Stimulated activated CD8-positive, alpha-beta memory T cell treated with anti-CD3 and anti-CD28 coated beads, Interleukin-12 subunit alpha, Interleukin-12 subunit beta, amount 100 ng/mL, for 24 hours (primary cell): ENCODE results near the gene MOB1B.
"Not testable (repeated sequence)": the region's sequence is repeated elsewhere in the genome, so short reads cannot be mapped to it uniquely, and the experiment has no call there.

Experiments
- DNase-seq: peaks from one replicate; pipeline ENCODE4 v3.0.0-alpha.2; 2020; ENCODE audit errors: extremely low read depth

MOB1B gene

DNA sequence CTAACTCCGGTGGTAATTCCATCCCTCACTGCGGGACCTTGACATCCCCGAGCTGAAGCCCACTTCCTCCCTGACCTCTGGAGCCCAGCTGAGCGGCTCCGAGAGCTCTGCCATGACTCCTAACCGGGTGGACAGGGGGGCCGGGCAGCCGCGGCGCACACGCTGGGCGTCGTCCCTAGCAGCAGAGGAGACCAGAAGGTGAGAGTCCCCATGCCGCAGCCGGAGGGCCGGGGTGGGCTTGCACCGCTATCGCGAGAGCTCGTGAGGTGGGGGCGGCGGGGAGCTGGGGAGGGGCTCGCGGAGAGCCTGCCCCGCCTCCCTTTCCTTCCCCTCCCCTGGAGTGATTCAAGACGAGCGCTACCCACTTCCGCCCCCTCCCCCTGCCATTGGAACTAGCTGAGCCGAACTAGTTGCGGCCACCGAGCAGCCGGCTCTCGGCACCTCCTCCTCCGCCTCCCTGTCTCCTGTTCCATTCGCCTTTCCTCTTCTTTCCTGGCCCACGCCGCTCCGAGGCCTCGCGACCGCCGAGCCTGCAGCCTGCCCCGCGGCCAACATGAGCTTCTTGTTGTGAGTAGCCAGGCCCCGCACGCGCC is at the start of gene MOB1B:
TSS of gene MOB1B (plus strand) at position 386 of the 593 bp plus-strand sequence. CDS start at position 554, 168 bp downstream.
- peak; percentile 60 for DNase-seq

DNA sequence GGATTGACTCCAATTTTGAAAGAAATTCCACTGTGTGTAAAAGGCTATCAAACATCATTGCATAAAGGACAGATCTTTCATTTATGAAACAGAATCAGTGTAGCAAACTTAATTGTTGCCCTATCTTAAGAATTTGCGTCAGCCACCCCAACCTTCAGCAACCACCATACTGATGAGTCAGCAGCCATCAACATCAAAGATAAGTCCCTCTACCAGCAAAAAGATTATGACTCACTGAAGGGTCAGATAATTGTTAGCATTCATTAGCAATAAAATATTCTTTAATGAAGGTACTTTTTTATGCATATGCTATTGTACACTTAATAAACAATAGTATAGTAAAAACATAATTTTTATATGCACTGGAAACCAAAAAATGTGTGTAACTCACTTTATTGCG is 46.7 kb upstream of the MOB1B start:
- no peak for DNase-seq

DNA sequence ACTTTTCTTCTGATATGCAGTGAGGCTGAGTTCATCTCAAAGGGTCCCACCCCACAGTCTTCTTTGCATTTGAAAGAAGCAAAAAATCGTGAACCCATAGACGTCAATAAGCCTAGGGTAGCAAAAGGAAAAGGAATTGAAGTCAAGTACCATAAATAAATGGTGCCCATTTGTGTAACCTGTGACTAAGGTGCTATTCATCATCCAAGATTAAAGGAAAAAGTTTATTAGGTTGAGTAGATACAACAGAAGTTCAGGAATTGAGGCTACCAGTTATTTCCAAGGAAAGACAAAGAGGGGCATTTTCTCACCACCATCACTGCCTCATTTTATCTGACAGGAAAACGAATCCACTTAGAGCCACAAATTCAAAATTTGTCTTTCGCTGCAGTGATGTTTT is 43.7 kb upstream of the MOB1B start:
- no peak for DNase-seq

DNA sequence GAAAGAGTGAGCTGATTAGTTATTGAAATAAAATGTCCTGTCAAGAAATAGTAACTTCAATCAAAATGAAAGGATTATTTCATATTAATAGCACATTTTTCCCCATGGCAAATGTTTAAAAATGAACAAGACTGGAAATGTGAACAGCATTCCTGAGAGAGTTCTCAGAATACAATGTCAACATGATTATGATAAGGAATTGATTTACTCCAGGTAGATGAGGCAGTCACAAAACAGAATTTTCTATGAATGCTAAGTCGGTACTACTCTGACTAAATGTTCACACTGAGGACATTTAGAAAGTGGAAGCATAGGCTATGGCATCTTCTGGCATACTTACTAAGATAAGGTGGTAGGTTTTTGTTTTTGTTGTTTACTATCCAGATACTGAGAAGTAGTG is 43.1 kb upstream of the MOB1B start:
- DNase-seq, result no peak

DNA sequence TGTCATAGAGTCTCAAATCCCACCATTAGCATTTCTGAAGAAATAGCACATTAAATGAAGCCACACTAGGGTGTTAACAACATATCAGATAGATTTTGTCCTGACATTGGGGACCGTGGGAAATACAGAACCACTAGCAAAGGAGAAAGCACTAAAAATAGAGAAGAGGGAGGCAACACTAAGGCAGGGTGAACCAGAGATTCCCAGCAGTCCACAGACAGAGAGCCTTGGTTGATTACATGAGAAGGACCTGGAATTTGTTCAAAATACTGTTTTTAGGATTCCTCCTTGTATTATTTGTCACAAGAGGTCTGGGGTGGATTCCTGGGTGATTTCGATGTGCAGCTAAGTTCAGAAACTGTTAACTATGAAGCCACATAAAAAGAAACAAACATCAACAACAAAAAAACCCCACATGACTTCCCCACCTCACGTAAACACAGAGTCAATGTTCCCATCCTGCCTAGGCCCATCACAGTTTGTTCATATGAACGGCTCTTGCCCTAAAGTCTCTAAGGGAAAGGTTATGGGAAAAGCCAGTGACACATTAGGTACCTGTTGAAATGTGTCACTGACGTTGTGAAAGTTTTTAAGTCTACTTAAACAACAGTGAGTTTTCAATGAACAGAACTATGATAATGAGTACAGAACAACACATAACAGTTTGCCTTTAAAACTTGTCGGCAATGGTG is 38.9 kb upstream of the MOB1B start:
- no peak for DNase-seq

DNA sequence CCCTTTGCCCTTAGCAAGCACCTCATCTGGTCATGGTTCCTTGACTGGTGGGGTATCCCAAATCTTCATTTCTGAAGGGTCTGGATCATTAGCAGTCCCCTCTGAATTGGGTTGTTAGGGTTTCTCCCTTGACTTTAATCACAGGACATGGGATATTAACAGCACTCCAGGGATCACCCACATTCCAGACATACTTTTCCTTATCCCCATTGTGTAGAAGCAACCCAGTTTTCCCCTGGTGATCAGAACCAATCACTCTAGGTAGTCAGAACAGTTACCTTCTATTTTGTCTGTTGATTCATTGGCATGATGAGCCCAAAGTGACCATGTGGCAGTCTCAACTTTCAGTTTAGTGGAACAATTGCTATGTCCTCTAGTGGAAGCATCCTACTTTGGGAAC is 33.4 kb upstream of the MOB1B start:
- DNase-seq, result no peak

DNA sequence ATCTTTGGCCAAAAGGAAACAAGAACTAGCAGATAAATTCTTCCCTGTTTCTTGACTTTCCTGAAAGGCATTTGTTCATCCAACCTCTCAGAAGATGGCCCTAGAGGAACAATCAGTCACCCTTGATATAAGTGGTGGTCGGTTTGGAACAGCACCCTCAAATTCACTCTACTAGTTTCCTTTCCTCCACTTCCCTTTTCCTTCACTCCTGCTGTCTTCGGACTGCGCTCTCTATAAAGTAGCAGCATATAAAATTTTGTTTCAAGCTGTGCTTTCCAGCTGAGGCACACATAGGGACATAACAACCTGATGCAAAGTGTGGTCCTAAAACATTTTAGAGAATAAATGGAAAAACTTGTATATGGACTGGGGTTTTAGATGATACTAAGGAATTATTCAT is 29.0 kb upstream of the MOB1B start:
- no peak for DNase-seq

DNA sequence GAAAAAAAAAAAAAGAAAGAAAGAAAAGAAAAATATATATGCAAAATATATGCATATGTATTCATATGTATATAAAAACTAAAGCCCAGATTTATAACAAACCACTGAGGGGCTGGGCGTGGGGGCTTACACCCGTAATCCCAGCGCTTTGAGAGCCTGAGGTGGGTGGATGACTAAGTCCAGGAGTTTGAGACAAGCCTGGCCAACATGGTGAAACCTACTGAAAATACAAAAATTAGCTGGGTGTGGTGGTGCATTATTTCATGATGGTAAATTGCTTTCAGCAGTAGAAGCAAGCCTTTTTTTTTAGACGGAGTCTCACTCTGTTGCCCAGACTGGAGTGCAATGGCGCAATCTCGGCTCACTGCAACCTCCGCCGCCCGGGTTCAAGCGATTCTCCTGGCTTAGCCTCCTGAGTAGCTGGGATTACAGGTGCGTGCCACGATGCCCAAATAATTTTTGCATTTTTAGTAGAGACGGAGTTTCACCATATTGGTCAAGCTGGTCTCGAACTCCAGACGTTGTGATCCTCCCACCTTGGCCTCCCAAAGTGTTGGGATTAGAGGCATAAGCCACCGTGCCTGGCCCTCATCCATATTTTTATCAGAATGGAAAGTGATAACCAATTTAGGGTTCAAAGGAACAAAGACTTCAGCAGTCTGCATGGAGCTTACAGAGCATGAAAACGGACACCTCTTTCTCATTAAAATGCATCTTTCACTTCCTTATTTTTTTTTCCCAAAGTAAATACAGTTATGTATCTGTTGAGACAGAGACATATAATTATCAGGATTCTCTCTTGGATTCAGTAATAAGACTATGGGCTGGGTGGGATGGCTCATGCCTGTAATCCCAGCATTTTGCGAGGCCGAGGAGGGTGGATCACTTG is 27.7 kb upstream of the MOB1B start:
- no peak for DNase-seq

DNA sequence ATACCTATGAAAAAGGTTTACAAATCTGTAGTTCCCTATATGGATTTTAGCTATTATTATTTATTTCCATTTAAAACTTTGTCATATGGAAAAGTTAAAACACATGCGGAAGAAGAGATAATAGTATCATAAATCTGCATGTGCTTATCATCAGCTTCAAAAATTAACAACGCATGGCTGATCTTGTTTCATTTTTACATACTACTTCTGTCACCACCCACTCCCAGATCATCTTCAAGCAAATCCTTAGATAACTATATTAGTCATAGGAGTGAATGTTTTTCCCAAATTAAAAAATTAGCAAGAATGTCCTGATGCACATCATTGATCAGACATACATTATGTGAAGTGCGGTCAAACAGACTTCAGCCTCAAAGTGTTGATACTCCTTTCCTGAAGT is 24.6 kb upstream of the MOB1B start:
- DNase-seq, result no peak

DNA sequence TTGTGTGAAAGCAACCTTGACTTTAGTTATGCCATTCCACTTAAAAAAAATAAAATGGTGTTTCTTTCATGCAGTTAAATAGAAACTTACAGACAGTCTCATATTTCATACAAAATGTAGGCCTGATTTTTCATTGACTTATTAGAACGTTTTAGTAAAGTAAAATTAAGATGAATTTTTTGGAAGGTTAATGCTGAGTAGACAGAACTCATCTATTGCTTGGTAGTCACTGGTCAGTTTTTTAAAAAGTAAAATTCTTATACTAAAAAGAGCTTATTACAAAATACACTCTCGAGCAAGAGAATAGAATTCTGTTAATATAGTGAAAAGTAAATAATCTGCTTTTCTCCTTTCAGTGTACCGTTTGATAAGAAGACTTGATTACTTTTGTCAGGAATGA is 21.4 kb upstream of the MOB1B start:
- no peak for DNase-seq

DNA sequence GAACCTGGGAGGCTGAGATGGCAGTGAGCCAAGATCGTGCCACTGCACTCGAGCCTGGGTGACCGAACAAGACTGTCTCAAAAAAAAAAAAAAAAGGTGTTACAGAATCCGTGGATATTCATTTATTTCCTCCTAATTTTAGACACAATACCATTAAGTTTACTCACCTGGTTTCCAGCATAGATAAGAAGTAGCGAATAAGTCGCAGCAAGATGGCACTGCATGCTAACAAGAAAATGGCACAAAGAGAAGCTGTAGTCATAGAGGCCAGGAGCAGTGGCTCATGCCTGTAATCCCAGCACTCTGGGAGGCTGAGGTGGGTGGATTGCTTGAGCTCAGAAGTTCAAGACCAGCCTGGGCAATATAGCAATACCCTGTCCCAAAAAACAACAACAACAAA is 17.0 kb upstream of the MOB1B start:
- DNase-seq, result no peak

DNA sequence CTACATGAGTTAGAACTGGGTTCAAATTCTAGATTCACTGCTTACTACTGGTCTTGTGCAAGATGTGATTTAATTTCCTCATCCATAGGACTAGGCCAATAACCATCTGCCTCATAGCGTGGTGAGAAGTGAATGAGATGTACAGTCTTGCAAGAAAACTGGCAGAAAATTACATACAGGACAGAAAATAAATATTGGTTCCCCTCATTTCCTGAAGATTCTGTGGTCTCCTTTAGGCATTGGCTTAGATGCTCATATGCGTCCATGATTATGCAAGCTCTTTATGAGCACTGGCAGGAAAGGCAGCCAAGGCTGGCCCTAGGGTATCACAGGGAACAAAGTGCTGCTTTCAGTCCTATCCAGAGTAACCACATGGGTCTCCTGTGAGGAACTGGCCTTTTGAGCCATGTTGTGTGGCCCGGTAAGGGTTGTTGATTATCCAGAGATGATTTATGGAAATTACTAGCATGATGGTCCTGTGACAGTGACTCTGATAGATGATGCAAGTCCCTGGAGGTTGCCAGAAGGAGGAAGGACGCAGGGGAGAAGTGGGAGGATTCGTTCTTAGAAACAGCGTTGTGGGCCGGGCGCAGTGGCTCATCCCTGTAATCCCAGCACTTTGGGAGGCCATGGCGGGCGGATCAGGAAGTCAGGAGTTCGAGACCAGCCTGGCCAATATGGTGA is 9.9 kb upstream of the MOB1B start:
- no peak for DNase-seq

DNA sequence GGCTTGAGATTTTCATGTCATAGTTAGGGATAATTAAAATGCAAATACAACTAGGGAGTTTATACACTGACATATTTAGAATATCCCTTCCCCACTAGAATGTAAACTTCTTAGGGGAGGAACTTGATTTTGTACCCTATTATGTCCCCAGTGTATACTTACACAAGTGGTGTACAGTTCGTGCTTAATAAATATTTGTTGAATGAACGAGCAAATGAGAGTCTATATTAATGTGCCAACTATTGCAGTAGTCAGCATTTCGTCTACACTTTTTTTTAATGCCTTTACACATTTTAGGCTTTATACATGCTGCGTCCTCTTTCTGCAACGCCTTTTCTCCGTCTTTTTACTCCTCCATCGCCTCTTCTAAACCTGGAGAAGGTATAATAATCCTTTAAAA is 8.4 kb upstream of the MOB1B start:
- no peak for DNase-seq

DNA sequence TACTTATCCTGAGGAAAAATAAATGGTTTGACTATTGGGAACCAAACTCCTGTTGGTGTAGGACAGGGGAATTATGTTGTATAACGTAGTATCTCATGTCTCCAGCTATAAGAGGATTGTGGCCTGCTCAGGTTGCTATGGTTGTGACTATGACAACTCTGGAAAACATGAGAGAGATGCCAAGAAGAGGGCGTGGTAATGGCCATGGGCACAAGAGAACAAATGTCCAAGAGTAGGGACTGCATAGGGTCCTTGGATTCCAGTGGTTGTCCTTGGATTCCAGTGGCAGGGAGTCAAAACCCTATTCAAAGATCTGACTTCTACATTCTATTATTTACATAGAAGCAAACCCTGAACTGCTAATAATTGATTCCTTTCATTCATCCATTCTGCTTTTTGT is 6.8 kb upstream of the MOB1B start:
- no peak for DNase-seq

DNA sequence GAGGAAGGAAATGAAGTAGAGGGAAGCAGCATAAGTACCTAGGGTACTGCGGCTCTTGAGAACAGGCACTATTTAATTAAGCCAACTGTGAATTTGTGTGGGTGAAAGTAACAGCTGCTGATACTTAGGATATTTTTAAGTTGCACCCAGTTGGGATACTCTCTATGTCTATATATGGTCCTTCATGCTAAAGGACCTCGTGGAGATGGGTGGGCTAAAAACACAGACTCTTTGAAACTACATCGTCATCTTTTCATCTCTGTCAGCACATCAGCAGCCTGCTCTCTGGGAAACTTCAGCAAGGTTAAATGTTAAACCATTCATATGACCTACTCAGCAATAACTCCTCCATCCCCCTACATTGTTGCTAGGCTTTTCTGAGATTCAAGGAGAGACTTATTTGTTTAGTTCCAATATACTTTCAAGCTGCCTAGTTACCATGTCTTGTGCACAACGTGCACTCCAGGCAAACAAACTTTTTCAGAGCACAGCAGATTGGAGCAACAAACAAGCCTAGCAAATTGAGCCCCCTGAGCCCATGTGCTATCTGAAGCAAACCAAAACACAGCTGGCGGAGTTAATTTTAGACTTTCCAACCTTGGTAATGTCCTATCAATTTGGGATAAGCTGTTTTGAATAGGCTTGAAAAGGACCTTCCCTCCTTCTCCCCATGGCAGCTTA is 6.2 kb upstream of the MOB1B start:
- DNase-seq, result no peak

DNA sequence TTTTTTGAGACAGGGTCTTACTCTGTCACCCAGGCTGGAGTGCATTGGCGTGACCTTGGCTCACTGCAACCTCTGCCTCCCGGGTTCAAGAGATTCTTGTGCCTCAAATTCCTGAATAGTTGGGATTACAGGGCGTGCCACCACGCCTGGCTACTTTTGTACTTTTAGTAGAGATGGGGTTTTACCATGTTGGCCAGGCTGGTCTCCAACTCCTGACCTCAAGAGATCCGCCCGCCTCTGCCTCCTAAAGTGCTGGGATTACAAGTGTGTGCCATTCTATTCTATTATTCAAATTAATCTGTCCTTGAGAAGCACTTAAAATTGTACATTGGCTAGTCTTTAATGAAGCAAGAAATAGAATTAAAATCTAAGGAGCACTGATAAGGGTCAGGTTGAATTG is 3.6 kb upstream of the MOB1B start:
- DNase-seq, result not testable (repeated sequence)

DNA sequence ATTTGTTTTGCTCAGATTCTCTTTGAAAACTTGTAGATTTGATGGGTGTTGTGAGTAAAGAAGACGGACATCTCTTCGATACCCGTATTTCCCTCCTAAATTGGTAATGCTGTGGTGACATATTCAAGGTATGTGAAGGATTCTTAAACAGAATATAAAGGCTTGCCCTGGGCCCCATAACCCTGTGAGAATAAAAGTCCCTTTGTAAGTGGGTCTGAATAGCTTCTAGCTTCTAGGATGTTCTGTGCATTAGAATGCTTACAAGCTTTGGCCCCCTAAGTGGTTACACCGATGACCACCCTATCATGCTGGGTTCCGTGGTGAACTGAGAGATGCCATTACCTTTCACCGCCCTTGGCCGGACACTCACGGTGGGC is 574 bp upstream of the MOB1B start:
- no peak for DNase-seq

DNA sequence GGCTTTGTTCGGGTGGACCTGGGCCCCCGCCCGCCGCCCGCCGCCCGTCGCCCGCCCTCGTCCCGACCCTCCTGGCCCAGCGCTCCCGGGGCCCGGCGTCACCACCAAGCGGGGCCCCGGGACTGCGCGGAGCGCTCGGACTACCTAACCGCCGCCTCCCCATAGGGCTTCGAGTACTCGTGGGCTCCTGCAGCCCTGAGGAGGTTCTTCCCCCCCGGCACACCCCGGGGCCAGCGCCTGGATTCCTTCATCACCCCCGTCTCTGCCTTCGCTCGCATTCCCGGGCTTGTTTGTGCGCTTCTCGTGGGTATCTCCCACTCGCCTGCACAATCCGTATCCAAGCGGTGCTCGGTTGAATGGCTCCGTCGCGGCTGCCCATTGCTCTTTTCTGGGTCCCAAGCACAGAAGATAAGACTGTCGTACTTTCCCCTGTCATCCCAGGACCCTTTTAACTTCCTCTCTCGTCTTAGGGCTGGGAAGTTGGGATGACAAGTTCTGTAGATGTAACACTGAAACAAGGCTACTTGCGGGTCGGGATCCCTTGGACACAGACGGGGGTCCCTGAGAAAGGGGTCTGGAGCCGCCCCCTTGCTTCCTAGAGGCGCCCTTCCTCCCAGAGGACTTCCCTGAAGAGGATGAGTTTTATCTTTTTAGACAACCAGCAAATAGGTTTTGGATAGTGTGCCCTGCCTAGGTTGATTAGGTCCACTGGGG is 565 bp downstream of the MOB1B start:
- DNase-seq, result no peak

DNA sequence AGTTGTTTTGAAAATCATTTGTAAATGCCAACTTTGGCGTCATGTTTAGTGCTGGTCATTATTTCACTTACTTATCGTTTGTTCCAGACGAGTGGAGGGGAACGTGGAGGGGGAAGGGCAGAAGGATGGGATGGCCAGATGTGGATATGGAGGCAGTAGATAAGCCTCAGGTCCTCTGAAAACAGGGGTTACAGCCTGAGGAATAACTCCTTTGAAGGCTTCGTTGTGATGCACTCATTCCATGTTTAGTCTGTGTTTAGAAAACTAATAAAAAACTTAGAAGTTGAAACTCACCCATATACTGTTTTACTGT is 1.1 kb downstream of the MOB1B start:
- DNase-seq, result no peak

DNA sequence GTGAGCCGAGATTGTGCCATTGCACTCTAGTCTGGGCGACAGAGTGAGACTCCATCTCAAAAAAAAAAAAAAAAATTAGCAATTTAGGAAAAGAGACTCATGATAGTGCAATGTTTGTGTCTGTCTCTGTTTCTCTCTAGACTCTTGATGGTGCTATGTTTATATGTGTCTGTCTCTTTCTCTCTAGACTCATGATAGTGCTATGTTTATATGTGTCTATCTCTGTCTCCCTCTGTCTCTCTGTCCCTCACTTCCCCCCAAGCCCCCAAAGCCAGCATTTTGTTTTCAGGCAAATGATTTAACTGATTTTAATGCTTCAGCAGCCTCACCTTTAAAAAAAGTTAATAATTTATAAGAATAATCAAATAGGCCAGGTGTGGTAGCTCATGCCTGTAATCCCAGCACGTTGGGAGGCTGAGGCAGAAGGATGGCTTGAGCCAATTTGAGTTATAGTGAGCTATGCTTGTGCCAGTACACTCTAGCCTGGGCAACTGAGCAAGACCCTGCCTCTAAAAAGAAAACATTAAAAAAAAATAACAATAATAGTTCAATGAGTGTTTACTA is 6.9 kb downstream of the MOB1B start:
- no peak for DNase-seq

DNA sequence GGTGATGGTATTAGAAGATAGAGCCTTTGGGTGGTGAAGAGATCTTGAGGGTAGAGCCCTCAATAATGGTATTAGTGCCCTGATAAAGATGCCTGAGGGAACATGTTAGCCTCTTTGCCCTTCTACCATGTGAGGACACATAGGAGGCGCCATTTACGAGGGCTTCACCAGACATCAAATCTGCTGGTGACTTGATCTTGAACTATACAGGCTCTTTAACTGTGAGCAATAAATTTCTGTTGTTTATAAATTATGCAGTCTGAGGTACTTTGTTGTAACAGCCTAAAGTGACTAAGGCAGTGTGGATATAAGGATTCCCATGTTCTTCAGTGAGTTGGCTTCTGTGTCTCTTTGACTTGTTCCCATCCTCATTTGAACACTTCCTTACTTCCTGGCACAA is 11.8 kb downstream of the MOB1B start:
- DNase-seq, result no peak
